GM19463 (cell line): ENCODE data around the gene TMEM273.

Source experiments
- ATAC-seq: cut with Tn5 transposase; IDR thresholded peaks from one replicate; pipeline ENCODE4 v1.9.1; 2021; ENCODE audit warnings: mild to moderate bottlenecking, moderate library complexity; ENCODE audit not compliant: unreplicated experiment

The TMEM273 gene

GRCh38 chr10:49187950-49188761 is at the start of gene TMEM273:
Gene TMEM273 (minus strand): TSS chr10:49188391. CDS start chr10:49188336, 55 bp downstream.
- ATAC-seq: peak; percentile 80

GRCh38 chr10:49237985-49238384 is 49.8 kb upstream of the TMEM273 start:
- ATAC-seq: no peak

DNA sequence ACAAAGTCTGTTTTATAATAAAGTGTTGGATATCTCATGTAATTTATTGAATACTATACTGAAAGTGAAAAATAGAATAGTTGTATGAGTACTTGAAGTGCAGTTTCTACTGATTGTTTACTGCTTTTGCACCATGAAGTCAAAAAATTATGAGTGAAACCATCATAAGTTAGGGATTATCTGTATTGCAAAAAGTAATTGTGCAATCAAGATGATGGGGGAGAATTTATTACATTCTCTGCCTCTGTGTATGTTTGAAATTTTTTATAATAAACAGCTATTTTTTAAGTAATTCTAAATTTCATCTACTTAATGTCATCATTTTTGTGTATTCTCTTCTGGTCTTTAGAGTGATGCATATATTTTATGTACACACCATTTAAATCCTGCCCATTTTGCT is 47.2 kb upstream of the TMEM273 start:
- no peak for ATAC-seq

DNA sequence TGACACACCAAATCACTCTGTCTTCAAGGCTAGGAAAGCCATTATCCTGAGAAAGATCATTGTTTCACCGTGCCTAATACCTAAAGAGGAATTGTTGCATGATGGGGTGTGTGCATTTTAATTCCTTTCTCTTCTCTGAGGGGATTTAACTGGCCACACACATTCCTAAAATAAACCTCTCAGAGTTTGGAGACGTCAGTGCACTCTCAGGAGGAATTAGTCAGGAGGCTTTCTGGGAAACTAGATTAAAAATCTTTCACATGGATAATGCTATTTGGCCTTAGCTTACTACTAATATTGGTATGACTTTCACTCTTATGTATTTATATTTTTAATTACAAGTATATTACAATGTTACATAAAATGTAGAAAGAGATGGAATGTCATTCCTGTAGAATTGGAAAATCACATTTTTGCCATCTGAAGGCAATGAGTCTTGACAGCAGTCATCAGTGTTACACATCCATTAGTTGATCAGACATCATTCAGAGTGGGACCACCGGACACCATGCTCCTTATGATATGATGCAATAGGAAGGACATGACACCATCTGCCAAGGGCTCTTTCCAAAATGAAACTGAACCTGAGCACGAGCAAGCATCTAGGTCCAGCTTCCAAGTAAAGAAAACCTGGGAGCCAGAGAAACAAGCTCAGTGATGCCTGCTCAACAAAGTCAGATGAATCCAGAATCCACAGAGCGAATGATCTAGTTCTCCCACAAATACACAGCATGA is 43.1 kb upstream of the TMEM273 start:
- ATAC-seq: no peak

GRCh38 chr10:49230004-49230403 is 41.8 kb upstream of the TMEM273 start:
- no peak for ATAC-seq

DNA sequence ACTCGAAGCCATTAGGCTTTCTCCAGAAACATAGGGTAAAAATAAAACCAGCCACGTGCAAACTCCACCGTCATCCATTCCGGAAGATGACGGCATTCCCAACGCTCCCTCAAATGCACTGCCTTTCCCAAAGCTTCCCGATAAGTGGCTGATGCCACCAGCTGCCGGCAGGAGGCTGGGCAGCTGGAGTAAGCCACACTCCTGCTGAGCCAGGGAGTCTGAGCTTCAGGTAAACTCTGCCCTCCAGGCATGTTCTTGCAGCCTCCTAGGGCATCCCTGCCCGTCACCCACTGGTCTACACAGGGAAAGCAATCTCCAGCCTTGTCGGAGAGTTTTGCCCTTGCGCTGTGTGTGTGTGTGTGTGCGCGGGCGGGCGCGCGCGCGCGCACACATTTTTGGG is 40.5 kb upstream of the TMEM273 start:
- no peak for ATAC-seq

- ATAC-seq: no peak
Measured at GRCh38 chr10:49227406-49227805, 39.2 kb upstream of the TMEM273 start.

DNA sequence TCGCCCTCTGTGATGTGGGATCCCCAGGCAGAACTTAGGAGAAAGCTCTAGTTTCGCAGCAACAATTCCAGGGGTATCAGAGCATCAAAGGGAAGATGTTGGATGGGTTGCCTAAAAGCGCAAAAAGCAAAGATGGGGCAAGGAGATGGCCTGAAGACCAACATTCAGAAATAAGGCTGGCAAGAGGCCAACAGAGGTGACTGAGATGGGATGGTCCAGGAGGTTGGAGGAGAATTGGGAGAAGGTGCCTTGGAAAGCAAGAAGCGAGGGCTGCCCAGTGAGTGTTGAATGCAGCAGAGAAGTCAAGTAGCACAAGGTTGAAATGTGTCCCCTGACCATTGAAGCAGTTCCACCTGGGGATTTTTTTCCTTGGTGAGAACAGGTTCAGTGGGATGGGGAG is 38.4 kb upstream of the TMEM273 start:
- ATAC-seq: no peak

DNA sequence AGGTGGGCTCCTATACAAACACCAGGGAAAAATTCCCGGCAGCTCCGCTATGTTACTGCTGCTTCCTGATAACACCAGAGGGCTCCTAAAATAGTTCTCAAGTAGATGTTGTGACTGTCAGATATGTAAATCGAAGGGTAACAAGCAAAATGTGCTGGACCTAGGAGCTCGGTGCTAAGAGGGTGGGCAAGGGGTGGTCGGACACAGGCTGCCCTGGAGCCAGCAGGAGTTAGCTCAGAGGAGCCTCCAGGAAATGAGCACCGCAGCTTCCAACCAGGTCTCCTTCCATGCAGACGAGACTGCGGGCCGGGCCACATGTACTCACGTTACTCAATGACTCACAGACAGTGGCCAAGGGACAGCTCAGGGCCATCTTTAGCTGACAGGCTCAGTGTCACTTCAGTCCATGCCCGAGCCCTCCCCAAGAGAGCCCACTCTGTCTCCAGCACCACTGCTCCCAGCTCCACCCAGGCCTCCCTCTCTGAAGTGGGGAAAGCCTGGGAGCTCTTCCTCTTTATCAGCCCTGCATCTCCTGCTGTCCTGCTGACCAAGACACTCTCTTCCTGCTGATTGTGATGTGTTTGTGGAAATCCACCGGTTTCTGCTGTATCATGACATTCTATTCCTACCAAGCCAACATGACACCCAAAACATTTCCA is 37.2 kb upstream of the TMEM273 start:
- ATAC-seq: no peak

- no peak for ATAC-seq
Measured at GRCh38 chr10:49223205-49223604, 35.0 kb upstream of the TMEM273 start.

- no peak for ATAC-seq
Measured at GRCh38 chr10:49222170-49222569, 34.0 kb upstream of the TMEM273 start.

GRCh38 chr10:49220679-49221078 is 32.5 kb upstream of the TMEM273 start:
- ATAC-seq: no peak

- no peak for ATAC-seq
Measured at GRCh38 chr10:49220031-49220430, 31.8 kb upstream of the TMEM273 start.

DNA sequence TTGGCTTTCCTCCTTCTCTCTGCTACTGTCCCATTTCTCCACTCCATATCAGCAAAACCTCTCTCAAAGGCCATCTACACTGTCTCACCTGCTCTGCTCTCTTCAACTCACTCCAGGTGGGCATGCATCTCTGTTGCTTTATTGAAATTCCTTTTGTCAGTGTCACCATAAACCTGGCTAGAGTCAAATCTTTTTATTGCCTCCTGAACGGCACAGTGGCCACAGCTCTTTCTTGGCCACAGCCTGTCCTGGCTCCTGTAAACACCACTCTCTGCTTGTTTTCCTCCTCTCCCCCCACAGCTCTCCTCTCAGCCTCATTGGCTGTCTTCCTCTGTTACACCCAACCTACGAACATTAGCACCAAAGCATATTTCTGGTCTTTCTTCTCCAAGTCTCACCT is 31.1 kb upstream of the TMEM273 start:
- ATAC-seq: no peak

DNA sequence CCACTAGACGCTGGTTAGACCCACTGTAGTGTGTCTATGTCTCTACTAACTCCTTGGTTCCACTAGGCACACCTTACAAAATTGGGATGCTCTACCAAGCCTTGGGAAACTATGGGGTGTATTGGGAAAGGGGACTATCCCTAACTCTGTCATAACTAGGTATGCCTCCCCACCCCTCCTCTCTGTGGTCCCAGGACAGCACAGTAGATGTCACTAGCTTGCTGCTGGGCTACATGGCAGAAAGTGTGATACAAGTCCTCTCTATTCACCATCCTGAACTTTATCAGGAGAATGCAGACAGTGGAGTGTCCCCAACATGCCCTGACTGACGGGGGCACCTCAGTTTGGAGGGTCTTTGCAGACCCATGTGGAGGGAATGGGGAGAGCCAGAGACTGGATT is 30.3 kb upstream of the TMEM273 start:
- no peak for ATAC-seq

DNA sequence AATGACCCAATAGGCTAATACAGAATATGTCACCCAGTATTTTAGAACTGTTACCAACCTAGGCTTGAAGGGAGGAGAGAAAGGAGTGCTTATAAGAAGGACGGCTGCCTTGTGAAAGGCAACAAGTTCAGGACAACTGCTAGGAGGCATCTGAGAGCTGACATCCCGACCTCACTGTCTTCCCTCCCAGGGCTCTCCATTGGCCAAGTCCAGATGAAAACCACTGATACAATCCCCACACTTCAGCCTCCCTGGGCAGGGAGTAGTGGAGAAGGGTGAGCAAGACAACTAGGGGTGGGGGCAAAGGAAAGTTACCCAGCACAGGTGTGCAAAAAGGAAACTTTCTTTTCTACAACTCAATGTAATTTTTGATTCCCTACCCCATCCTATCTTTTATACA is 29.5 kb upstream of the TMEM273 start:
- ATAC-seq: no peak

DNA sequence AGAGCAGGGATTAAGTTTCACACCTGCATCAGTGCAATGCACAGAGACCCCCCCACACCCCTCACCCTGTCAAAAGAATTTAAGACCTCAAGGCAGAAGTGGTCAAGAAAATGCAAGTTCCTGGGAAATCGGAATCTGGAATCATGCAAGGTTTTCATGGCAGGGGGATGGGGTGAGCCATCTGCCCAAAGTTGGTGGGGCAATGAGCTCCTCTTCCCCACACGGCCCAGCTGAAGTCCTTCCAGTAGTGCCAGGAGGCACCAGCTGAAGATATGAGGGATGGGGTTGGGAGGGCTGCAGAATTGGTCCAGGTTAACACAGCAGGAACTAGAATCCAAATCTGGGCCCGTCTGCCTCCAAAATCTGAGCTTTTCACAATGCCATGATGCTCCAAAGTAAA is 25.0 kb upstream of the TMEM273 start:
- ATAC-seq: no peak

DNA sequence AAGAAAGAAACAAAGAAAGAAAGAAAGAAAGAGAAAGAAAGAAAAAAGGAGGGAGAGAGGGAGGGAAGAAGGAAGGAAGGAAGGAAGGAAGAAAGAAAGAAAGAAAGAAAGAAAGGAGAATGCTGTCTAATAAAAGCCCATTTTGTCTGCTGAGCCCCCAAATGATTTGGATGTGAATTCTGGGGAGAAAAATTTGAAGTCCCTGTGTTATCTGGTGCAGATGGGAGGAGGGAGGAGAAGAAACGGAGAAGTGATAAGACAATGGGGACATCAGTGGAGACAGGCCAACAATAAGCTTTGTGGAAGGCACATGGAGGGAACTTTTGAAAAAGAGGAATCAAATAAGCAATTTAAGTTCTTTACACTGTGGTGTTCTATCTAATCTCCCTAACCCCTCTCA is 24.6 kb upstream of the TMEM273 start:
- ATAC-seq: no peak

GRCh38 chr10:49212076-49212475 is 23.9 kb upstream of the TMEM273 start:
- ATAC-seq: no peak

- no peak for ATAC-seq
Measured at GRCh38 chr10:49208996-49209395, 20.8 kb upstream of the TMEM273 start.

DNA sequence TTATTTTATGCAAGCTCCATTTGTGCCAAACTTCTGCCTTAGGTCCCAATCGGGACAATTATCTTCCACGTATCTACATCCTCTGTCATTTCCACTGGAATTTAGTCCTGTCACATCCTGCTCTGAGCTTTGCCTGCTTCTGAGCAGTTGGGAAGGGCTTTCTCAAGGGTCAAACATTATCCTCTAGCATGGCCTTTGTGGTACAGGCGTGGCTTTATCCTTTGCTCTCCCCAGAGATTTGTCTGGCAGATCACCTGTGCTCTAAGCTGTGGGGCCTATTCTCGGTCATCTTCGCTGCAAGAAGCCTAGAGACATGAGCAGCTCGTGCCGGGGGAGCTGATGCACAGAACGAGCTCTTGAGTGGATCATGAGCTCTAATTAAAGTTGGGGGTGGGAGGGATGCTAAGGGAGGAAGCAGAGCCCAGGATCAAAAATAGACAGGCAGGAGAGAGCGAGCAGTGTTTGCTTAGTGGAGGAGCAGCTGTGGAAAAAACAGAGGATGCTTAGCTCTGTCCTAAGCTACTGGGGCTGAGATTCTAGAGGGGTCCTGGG is 19.8 kb upstream of the TMEM273 start:
- no peak for ATAC-seq

- ATAC-seq: peak; percentile 67
Measured at GRCh38 chr10:49207113-49207512, 18.9 kb upstream of the TMEM273 start.
